Measurements from ENCODE around the gene PROCA1. TPM values are rescaled to one million over a fixed set of nuclear protein-coding genes. Genes with fewer than 3 reads are reported as not detected.

The PROCA1 gene
- total and polyA plus RNA-seq, 9 of the 15 experiments (the other 6 are each of a cell fraction or from before 2014, with no cell fraction given), result 0.78 to 16.2 (median 5.6) TPM

GRCh38 chr17:28710861-28711722, 596 bp downstream of the PROCA1 start (continued):
- no peak for TF ChIP-seq ZNF280B (CRISPR knock-in tag; IDR thresholded peaks at IDR 0.05)
- TF ChIP-seq HDAC3 (IDR thresholded peaks at IDR 0.05; ENCODE audit: borderline replicate concordance, partially characterized antibody), result no peak
- TF ChIP-seq XRCC5 (IDR thresholded peaks at IDR 0.05; ENCODE audit: low read depth, low read length), result no peak
- no peak for TF ChIP-seq TSC22D4 (tag; IDR thresholded peaks at IDR 0.05)
- no peak for TF ChIP-seq PURB (CRISPR knock-in tag; IDR thresholded peaks at IDR 0.05; ENCODE audit: low read depth)
- no peak for TF ChIP-seq MTA1 (IDR thresholded peaks at IDR 0.05; ENCODE audit: borderline replicate concordance)
- TF ChIP-seq TEAD1 (CRISPR knock-in tag; IDR thresholded peaks at IDR 0.05), result peak in 1 of 2 experiments; percentile 74; a peak in 1 of 4 replicates
- TF ChIP-seq ATF4 (CRISPR knock-in tag; IDR thresholded peaks at IDR 0.05), result 0 out of 2 replicates have a peak, but pooled peaks have one; percentile 35
- 0 out of 2 replicates have a peak, but pooled peaks have one; percentile 36 for TF ChIP-seq LCOR (CRISPR knock-in tag; IDR thresholded peaks at IDR 0.05)
- no peak for TF ChIP-seq CEBPZ (IDR thresholded peaks at IDR 0.05; ENCODE audit: borderline replicate concordance, low read depth, low read length)
- no peak for TF ChIP-seq XRCC3 (IDR thresholded peaks at IDR 0.05)
- no peak; the same call in 1 of the 2 replicates for TF ChIP-seq TEAD4 (IDR thresholded peaks at IDR 0.05; ENCODE audit: low read length)
- TF ChIP-seq TEAD4 (CRISPR knock-in tag; IDR thresholded peaks at IDR 0.05; ENCODE audit: borderline replicate concordance), result no peak
- no peak for TF ChIP-seq JUNB (CRISPR knock-in tag; conservative IDR thresholded peaks at IDR 0.05)
- TF ChIP-seq ZNF766 (CRISPR knock-in tag; conservative IDR thresholded peaks at IDR 0.05), result no peak
- no peak for TF ChIP-seq DEAF1 (CRISPR knock-in tag; IDR thresholded peaks at IDR 0.05)
- no peak for TF ChIP-seq HMG20A (CRISPR knock-in tag; conservative IDR thresholded peaks at IDR 0.05)
- no peak for TF ChIP-seq CBX2 (IDR thresholded peaks at IDR 0.05; ENCODE audit: insufficient read depth, low read length, poor library complexity, severe bottlenecking)
- no peak for TF ChIP-seq ZNF24 (IDR thresholded peaks at IDR 0.05)
